Neuronal stem cell (in vitro differentiated cells): ENCODE data around the gene TUSC2.

Source experiments
- DNase-seq: peaks from one replicate; pipeline ENCODE4 v3.0.0-alpha.2; 2013; ENCODE audit warnings: low spot score
- H2AFZ ChIP-seq: one replicate; pipeline ENCODE4 v1.6.1; 2013; ENCODE audit warnings: mild to moderate bottlenecking, low read length, inconsistent platforms
- H2AK5ac ChIP-seq: 2 replicates; pipeline ENCODE4 v1.6.1; 2013; ENCODE audit warnings: low read depth, mild to moderate bottlenecking, inconsistent platforms, low read length, moderate library complexity, mixed read lengths
- H2BK120ac ChIP-seq: 2 replicates; pipeline ENCODE4 v1.6.1; 2013; ENCODE audit warnings: low read depth, mild to moderate bottlenecking, inconsistent platforms, low read length, moderate library complexity, mixed read lengths
- H2BK12ac ChIP-seq: one replicate; pipeline ENCODE4 v1.6.1; 2013; ENCODE audit warnings: low read length, inconsistent platforms
- H2BK15ac ChIP-seq: 2 replicates; pipeline ENCODE4 v1.6.1; 2013; ENCODE audit warnings: mild to moderate bottlenecking, low read length, inconsistent platforms, mixed read lengths
- H2BK5ac ChIP-seq: one replicate; pipeline ENCODE4 v1.6.1; 2013; ENCODE audit warnings: inconsistent platforms, mild to moderate bottlenecking, low read length, moderate library complexity
- H3K14ac ChIP-seq: one replicate; pipeline ENCODE4 v1.6.1; 2013; ENCODE audit warnings: low read length, inconsistent platforms
- H3K18ac ChIP-seq: 2 replicates; pipeline ENCODE4 v1.6.1; 2013; ENCODE audit warnings: low read length, inconsistent platforms
- H3K23ac ChIP-seq: 2 replicates; pipeline ENCODE4 v1.6.1; 2013; ENCODE audit warnings: low read depth, mild to moderate bottlenecking, mixed read lengths, low read length, inconsistent platforms; ENCODE audit not compliant: poor library complexity
- H3K27ac ChIP-seq: replicated peaks from 3 replicates; pipeline ENCODE4 v1.5.1; 2013; ENCODE audit warnings: low read length, inconsistent platforms
- H3K27me3 ChIP-seq, 3 experiments: 2 replicates each; pipeline ENCODE4 v1.6.1; 2013; ENCODE audit warnings: low read length in 3 of 3, mild to moderate bottlenecking in 2 of 3, inconsistent platforms in 1 of 3, low read depth in 1 of 3, mixed read lengths in 1 of 3, moderate library complexity in 1 of 3; ENCODE audit not compliant: control insufficient read depth in 3 of 3, insufficient read depth in 3 of 3
- H3K36me3 ChIP-seq, 2 donors: replicated peaks in 1 of 2; 2 replicates each; pipeline ENCODE4 v1.6.1; 2013; ENCODE audit warnings: low read length in 2 of 2; ENCODE audit not compliant: control insufficient read depth in 2 of 2, insufficient read depth in 2 of 2
- H3K4ac ChIP-seq: 2 replicates; pipeline ENCODE4 v1.6.1; 2013; ENCODE audit warnings: inconsistent platforms, mild to moderate bottlenecking, low read length, moderate library complexity
- H3K4me1 ChIP-seq, 2 donors: 1 replicate in 1 of 2; 2 replicates in 1 of 2; pipeline ENCODE4 v1.6.1; 2013; ENCODE audit warnings: low read length in 2 of 2, low read depth in 1 of 2; ENCODE audit not compliant: control insufficient read depth in 2 of 2, insufficient read depth in 1 of 2
- H3K4me2 ChIP-seq: one replicate; pipeline ENCODE4 v1.6.1; 2013; ENCODE audit warnings: mild to moderate bottlenecking, low read length, inconsistent platforms; ENCODE audit not compliant: insufficient read depth, poor library complexity, severe bottlenecking
- H3K4me3 ChIP-seq, 2 donors: 2 replicates each; pipeline ENCODE4 v1.5.1; 2013; ENCODE audit warnings: low read length in 2 of 2, mild to moderate bottlenecking in 2 of 2, inconsistent platforms in 1 of 2, moderate library complexity in 1 of 2
- H3K79me1 ChIP-seq: one replicate; pipeline ENCODE4 v1.6.1; 2013; ENCODE audit warnings: low read depth, mild to moderate bottlenecking, inconsistent platforms, low read length, moderate library complexity
- H3K9ac ChIP-seq: one replicate; pipeline ENCODE4 v1.6.1; 2013; ENCODE audit warnings: mild to moderate bottlenecking, low read depth, low read length, inconsistent platforms; ENCODE audit not compliant: poor library complexity
- H3K9me3 ChIP-seq, 2 donors: replicated peaks in 1 of 2; 2 replicates each; pipeline versions ENCODE3 to v1.6.1; 2013; ENCODE audit warnings: low read length in 2 of 2, mild to moderate bottlenecking in 2 of 2, inconsistent platforms in 1 of 2, low read depth in 1 of 2, mixed read lengths in 1 of 2, moderate library complexity in 1 of 2; ENCODE audit not compliant: control insufficient read depth in 2 of 2, insufficient read depth in 1 of 2
- H4K8ac ChIP-seq: one replicate; pipeline ENCODE4 v1.6.1; 2013; ENCODE audit warnings: low read depth, mild to moderate bottlenecking, inconsistent platforms, low read length, moderate library complexity
- H4K91ac ChIP-seq: one replicate; pipeline ENCODE4 v1.6.1; 2013; ENCODE audit warnings: low read length, low read depth, mild to moderate bottlenecking, inconsistent platforms; ENCODE audit not compliant: poor library complexity
- WGBS, 2 donors: extraction: QIAGEN DNeasy Blood & Tissue Kit; methylation state at CpG; one replicate each; pipeline ENCODE4 v1.1.7; 2013; ENCODE audit warnings: missing lambda C conversion rate in 2 of 2, mixed read lengths in 1 of 2; ENCODE audit not compliant: insufficient read length in 2 of 2, insufficient replicate concordance in 1 of 2; ENCODE audit errors: extremely low coverage in 2 of 2; 5-methylcytosine and 5-hydroxymethylcytosine counted together

The TUSC2 gene

DNA sequence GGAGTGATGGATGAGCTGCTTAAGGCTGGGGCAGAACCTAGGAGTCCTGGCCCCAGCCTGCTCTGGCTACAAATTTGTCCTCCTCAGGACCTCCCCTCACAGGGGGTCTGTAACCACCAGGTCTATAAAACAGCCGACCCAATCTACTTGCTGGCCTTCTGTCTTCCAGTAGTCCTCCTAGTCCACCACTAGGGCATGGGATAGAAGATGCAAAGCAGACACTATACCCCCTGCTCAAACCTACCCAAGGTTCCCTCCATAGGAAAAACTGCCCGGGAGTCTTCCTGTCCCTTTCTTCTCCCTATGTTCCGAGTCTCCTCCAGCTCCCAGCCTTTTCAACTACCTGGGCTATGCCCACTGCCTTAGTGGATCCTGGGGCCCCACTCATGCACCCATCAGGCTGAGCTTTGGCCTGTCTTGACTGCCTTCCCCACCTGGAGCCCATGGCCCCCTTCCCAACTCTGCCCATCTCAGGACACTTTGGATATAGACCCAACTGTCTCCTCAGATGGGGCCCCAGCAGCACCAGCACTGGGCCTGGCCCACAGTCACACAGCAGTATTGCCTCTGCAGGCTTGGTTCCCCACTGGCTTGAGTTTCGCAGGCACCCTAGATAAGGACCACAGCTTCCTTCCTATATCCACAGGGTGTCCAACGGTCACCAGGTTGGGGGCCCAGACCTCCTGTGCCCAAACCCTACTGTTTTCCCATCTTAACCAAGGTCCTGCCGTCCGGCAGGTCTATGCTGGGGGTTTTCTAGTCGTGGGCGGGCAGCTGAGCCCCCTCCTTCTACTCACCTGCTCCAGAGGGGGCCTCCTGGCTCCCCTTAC lies 29.9 kb downstream of the TUSC2 start:
- peak overlapping the region; percentile 91 for H2AFZ ChIP-seq
- no peak overlapping the region for H2AK5ac ChIP-seq
- H3K4me2 ChIP-seq, result peak overlapping the region; percentile 100
- H3K27me3 ChIP-seq, result no peaks in the 10 kb centered on the region
- H2BK12ac ChIP-seq, result no peak overlapping the region
- no peak overlapping the region for H4K91ac ChIP-seq
- DNase-seq, result no peak
- H3K18ac ChIP-seq, result peak overlapping the region; percentile 70
- H3K9me3 ChIP-seq, result no peaks in the 10 kb centered on the region
- no peak overlapping the region for H3K14ac ChIP-seq
- no peak overlapping the region for H3K4ac ChIP-seq
- peaks cover 11 to 13% of the 10 kb centered on the region in 2 donors for H3K4me1 ChIP-seq
- no peak overlapping the region for H2BK15ac ChIP-seq
- H3K23ac ChIP-seq, result no peak overlapping the region
- H3K79me1 ChIP-seq, result no peaks in the 10 kb centered on the region
- no peaks in the 10 kb centered on the region for H3K36me3 ChIP-seq
- H2BK5ac ChIP-seq, result no peak overlapping the region
- H4K8ac ChIP-seq, result no peak overlapping the region
- no peak overlapping the region for H3K27ac ChIP-seq
- no CpG with 5 or more reads among the region's 9 CpGs for WGBS, 2 donors
- peak overlapping the region; percentile 57 for H3K9ac ChIP-seq
- peak overlapping the region; percentile 82 to 95 for H3K4me3 ChIP-seq
- no peak overlapping the region for H2BK120ac ChIP-seq

DNA sequence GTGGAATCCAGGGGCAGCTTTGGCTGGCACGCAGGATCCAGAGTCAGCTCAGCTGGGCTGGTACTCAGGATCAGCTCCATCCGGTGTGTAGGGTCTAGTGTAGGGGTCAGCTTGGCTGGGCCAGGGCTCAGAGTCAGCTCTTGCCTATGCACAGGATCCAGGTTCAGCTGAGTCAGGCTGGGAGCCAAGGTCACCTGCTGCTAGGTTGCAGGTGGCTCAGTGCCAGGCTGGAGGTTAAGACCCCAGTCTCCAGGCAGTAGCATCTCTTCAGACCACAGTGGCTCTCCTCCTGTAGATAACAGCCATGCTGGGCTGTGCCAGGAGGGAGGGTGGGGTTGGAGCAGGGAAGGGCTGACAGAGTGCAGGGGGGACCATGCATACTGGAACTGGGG lies 30.6 kb downstream of the TUSC2 start:
- Histone ChIP-seq H2BK120ac (no peak overlapping the region), H3K4me1 (peaks cover 10 to 17% of the 10 kb centered on the region in 2 donors), H2BK12ac (no peak overlapping the region), H3K9ac (no peak overlapping the region), H3K9me3 (no peaks in the 10 kb centered on the region), H3K4ac (no peak overlapping the region), H3K27ac (no peak overlapping the region), H2AFZ (no peak overlapping the region), H3K79me1 (no peaks in the 10 kb centered on the region), H2BK15ac (no peak overlapping the region), H2AK5ac (no peak overlapping the region), H3K14ac (no peak overlapping the region), H3K18ac (no peak overlapping the region), H3K23ac (no peak overlapping the region), H3K36me3 (no peaks in the 10 kb centered on the region), H4K91ac (no peak overlapping the region), H3K4me2 (no peak overlapping the region), H3K4me3 (no peak overlapping the region), H3K27me3 (no peaks in the 10 kb centered on the region), H2BK5ac (no peak overlapping the region), H4K8ac (no peak overlapping the region)
- DNase-seq, result no peak
- WGBS, 2 donors, result no CpG with 5 or more reads among the region's 2 CpGs

DNA sequence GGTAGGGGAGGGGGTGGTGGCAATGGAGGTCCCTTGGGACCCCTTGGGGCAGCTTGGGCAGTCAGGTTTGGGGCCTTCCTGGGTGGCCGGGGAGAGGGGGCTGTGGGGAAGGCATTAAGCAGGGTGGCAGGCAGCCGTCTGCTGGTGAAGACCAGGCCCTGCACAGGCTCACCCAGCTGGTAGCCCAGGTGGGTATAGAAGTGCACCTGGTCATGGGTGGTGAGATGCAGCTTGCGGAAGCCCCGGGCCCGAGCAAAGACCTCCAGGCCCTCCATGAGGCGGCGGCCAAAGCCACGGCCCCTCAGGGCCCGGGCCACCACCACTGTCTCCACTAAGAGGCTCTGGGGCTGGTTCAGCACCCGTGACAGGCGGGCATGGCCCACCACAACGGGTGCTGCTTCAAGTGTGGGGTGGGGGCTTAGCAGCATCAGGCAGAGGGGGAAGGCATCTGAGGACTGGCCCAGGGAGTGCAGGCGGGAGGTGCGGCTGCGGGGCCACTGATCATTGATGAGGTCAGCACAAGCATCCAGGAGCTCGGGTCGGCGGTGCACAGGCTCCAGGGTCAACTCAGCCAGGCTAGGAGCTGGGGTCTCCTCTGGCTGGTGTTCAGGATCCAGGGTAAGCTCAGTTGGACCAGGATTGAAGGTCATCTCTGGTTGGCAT lies 31.2 kb downstream of the TUSC2 start:
- Histone ChIP-seq H2BK15ac (no peak overlapping the region), H3K27ac (no peak overlapping the region), H3K79me1 (peaks cover under 1% of the 10 kb centered on the region), H4K8ac (no peak overlapping the region), H2BK120ac (no peak overlapping the region), H3K36me3 (no peaks in the 10 kb centered on the region), H2BK5ac (no peak overlapping the region), H3K27me3 (no peaks in the 10 kb centered on the region), H3K4me3 (no peak overlapping the region), H2AFZ (no peak overlapping the region), H3K4ac (no peak overlapping the region), H3K9ac (no peak overlapping the region), H3K4me1 (peaks cover 10 to 17% of the 10 kb centered on the region in 2 donors), H2AK5ac (no peak overlapping the region), H3K9me3 (no peaks in the 10 kb centered on the region), H3K23ac (no peak overlapping the region), H4K91ac (no peak overlapping the region), H3K4me2 (no peak overlapping the region), H3K14ac (no peak overlapping the region), H3K18ac (no peak overlapping the region), H2BK12ac (no peak overlapping the region)
- WGBS, 2 donors, result no CpG with 5 or more reads among the region's 18 CpGs
- no peak for DNase-seq
